Gastrocnemius medialis (tissue), 4 donors: ENCODE measurements around the gene TMEM174. TPM values are rescaled to one million over a fixed set of nuclear protein-coding genes. Genes with fewer than 3 reads are reported as not detected.
"Not testable (repeated sequence)": the region's sequence is repeated elsewhere in the genome, so short reads cannot be mapped to it uniquely, and the experiment has no call there.

Experiments used
- ATAC-seq, 2 donors: fragments of 150-250 bp; one replicate each; pipeline ENCODE4 v1.9.1; 2016
- DNase-seq, 2 donors: peaks; one replicate each; pipeline ENCODE4 v3.0.0-alpha.2; 2019
- H3K27ac ChIP-seq, 4 donors: fragments of 200-600 bp; sonication (generic); 1 replicate in 1 of 4; 2 replicates in 3 of 4; pipeline ENCODE4 v1.5.1; 2016 to 2018; ENCODE audit warnings: mild to moderate bottlenecking in 2 of 4, moderate library complexity in 1 of 4
- H3K27me3 ChIP-seq, 3 donors: fragments of 200-600 bp; sonication (generic) in 2 of 3; 1 replicate in 1 of 3; 2 replicates in 2 of 3; pipeline versions ENCODE4 v1.5.1 to v1.6.0; 2016 to 2019; ENCODE audit warnings: mild to moderate bottlenecking in 1 of 3, moderate library complexity in 1 of 3
- H3K36me3 ChIP-seq, 2 donors: fragments of 200-600 bp; sonication (generic) in 1 of 2; one replicate each; pipeline ENCODE4 v1.5.1; 2017 to 2018
- H3K4me1 ChIP-seq, 2 donors: fragments of 200-600 bp; sonication (generic) in 1 of 2; one replicate each; pipeline ENCODE4 v1.5.1; 2016 to 2017; ENCODE audit warnings: mild to moderate bottlenecking in 2 of 2
- H3K4me3 ChIP-seq, 4 donors: fragments of 200-600 bp; sonication (generic) in 3 of 4; 1 replicate in 1 of 4; 2 replicates in 3 of 4; pipeline ENCODE4 v1.5.1; 2016 to 2019; ENCODE audit warnings: mild to moderate bottlenecking in 2 of 4
- H3K9me3 ChIP-seq, 3 donors: fragments of 200-600 bp; sonication (generic) in 2 of 3; 1 replicate in 1 of 3; 2 replicates in 2 of 3; pipeline ENCODE4 v1.5.1; 2016 to 2019
- POLR2A ChIP-seq, 2 donors: fragments of 450-650 bp; IDR thresholded peaks; one replicate each; pipeline ENCODE4 v1.6.1; 2017; ENCODE audit warnings: antibody characterized with exemption in 2 of 2, mild to moderate bottlenecking in 2 of 2, moderate library complexity in 2 of 2
- in situ Hi-C, 4 donors: fragments of 200-750 bp; cut with MboI; loops; one replicate each; pipeline versions ENCODE4 v1.15.0 to v1.8.0; 2017; ENCODE audit warnings: low sequenced_read_pairs in 4 of 4
- intact Hi-C: fragments of 100-400 bp; cut with DNase I; formaldehyde crosslinking; loops from one replicate; pipeline ENCODE4 v1.15.1; 2023; ENCODE audit warnings: low total_unique reads
- total RNA-seq, 4 donors: library from RNA; depleted of rRNA; stranded (reverse); fragments of >200 nt; gene quantifications; one replicate each; pipeline versions ENCODE4 v1.1.0 to v1.2.3, GENCODE V29; 2016
- TF ChIP-seq, protein P1 (sequence below), 5 experiments: fragments of 450-650 bp in 3 of 5; fragments of 200-600 bp in 2 of 5; sonication (generic) in 2 of 5; IDR thresholded peaks in 4 of 5; conservative IDR thresholded peaks in 1 of 5; 1 replicate in 4 of 5; 2 replicates in 1 of 5; pipeline ENCODE4 v1.5.1; 2016 to 2019; ENCODE audit warnings: antibody characterized with exemption in 5 of 5, mild to moderate bottlenecking in 3 of 5, moderate library complexity in 3 of 5

Gene TMEM174
- total RNA-seq, 4 donors from 2014 or later = not detected

DNA sequence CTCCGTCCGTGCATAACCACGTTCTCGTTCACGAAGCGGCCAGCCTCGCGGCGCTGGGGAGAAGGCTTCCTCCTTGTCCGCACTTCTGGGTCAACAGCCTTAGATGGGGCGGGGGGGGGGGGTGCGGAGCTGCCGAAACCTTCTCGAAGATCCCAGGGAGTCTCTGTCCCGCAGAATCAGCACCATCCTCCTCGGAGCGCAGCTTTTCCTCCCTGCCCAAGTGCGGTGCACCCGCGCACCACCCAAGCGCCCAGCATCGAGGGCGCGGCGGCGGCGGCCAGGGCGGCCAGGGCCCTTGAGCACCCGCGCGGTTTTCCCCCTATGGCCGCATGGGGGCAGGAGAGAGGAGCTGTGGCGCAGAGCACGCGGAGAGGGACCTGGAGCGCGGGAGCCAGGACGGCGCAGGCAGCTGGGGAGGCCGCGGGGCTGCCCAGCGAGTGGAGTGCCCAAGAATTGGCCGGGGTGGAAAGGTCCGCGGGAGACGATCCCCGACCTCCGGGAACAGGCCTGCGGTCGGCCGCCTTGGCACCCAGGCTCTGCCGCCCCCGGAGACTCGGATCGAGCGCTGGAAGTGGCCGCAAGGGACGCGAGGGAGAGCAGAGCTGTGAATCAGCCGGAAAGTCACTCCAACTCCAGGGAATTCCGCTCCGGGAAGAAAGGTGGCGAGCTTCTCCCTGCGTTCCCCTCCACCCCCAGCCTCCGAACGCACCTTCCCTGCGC, 43.1 kb downstream of the TMEM174 start:
- ATAC-seq (peak; percentile 95 to 98), DNase-seq (peak; percentile 28 to 45)
- H3K4me3 ChIP-seq = peak overlapping the region; percentile 34 to 71 (median 50)
- TF ChIP-seq POLR2A (IDR thresholded peaks at IDR 0.05) = no peak
- TF ChIP-seq, protein P1, sequence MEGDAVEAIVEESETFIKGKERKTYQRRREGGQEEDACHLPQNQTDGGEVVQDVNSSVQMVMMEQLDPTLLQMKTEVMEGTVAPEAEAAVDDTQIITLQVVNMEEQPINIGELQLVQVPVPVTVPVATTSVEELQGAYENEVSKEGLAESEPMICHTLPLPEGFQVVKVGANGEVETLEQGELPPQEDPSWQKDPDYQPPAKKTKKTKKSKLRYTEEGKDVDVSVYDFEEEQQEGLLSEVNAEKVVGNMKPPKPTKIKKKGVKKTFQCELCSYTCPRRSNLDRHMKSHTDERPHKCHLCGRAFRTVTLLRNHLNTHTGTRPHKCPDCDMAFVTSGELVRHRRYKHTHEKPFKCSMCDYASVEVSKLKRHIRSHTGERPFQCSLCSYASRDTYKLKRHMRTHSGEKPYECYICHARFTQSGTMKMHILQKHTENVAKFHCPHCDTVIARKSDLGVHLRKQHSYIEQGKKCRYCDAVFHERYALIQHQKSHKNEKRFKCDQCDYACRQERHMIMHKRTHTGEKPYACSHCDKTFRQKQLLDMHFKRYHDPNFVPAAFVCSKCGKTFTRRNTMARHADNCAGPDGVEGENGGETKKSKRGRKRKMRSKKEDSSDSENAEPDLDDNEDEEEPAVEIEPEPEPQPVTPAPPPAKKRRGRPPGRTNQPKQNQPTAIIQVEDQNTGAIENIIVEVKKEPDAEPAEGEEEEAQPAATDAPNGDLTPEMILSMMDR (IDR thresholded peaks at IDR 0.05 in 4 of 5, conservative IDR thresholded peaks at IDR 0.05 in 1 of 5) = peak; percentile 65 to 85 (median 84)
- no peak overlapping the region for H3K27ac ChIP-seq
- H3K27me3 ChIP-seq = peaks cover 34 to 62% (median 52%) of the 10 kb centered on the region in 3 donors
- no peaks in the 10 kb centered on the region for H3K9me3 ChIP-seq
- intact Hi-C loops (loop anchor here (2.0 to 10.0 kb wide), 3 partner anchors 89 to 235 kb away; no protein-coding TSS in a partner anchor), in situ Hi-C loops (loop anchor here in 2 of 4 donors (25.0 kb wide), 2 partner anchors 221 to 279 kb away; partner anchors contain the start of gene FOXD1 (in 2 of the 2))
- no peaks in the 10 kb centered on the region for H3K36me3 ChIP-seq
- peaks cover 4 to 9% of the 10 kb centered on the region in 2 donors for H3K4me1 ChIP-seq

DNA sequence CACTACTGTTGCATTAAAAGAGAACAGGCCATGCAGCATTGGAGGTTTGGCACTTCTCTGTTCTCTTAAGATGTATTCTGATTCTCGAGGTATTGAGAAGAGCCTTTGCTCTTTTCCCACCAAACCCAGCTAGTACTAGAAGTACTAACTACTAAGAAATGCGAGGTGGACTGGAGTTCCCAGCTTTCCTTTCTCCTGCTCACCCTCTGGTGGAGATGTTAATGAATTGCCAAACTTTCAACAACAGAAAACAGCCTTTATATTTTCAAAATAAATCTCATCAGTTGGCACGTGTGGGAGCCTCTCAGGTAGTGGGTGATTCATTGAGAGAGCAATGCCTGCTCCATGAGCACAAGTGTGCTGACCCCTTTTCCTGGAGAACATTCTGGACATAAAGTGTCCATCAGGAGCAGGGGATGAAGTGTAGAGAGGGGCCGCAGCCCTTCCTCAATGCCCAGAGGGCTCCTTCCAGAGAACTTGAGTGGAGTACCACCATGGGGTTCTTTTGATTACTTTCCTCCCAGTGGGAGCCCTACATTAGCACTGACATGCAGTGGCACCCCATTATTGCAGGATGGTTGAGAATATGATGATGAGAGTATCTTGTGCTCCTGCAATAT, 45.7 kb downstream of the TMEM174 start:
- DNase-seq (no peak), ATAC-seq (no peak)
- Histone ChIP-seq H3K9me3 (no peaks in the 10 kb centered on the region), H3K4me3 (no peak overlapping the region), H3K4me1 (peaks cover 4 to 9% of the 10 kb centered on the region in 2 donors), H3K36me3 (no peaks in the 10 kb centered on the region), H3K27me3 (peaks cover 37 to 61% (median 48%) of the 10 kb centered on the region in 3 donors), H3K27ac (no peak overlapping the region)
- intact Hi-C loops = loop anchor here (10.0 kb wide), 2 partner anchors 86 to 124 kb away; no protein-coding TSS in a partner anchor
- no peak for TF ChIP-seq POLR2A (IDR thresholded peaks at IDR 0.05)
- TF ChIP-seq, protein P1 (IDR thresholded peaks at IDR 0.05 in 4 of 5, conservative IDR thresholded peaks at IDR 0.05 in 1 of 5) = no peak
- in situ Hi-C loops = loop anchor here in 2 of 4 donors (25.0 kb wide), 2 partner anchors 219 to 281 kb away; partner anchors contain the start of gene FOXD1 (in 2 of the 2)

DNA sequence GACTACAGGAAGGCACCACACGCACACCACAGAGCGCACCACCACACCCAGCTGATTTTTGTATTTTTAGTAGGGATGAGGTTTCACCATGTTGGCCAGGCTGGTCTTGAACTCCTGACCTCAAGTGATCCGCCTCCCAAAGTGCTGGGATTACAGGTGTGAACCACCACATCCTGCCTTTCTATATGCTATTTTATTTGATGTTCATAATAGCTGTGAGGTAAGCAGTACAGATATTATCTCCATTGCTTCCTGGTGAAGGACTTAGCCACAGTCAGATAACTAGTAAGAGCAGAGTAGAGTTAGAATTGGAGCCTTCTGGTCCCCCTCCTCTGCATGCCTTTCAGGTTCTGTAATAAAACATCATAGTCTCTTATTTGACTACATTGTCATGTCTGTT, 46.3 kb downstream of the TMEM174 start:
- not testable (repeated sequence) for ATAC-seq, H3K4me1 ChIP-seq, DNase-seq, H3K36me3 ChIP-seq, H3K9me3 ChIP-seq, H3K27ac ChIP-seq, H3K4me3 ChIP-seq
- intact Hi-C loops (loop anchor here (10.0 kb wide), 2 partner anchors 85 to 125 kb away; no protein-coding TSS in a partner anchor), in situ Hi-C loops (loop anchor here in 2 of 4 donors (25.0 kb wide), 2 partner anchors 218 to 282 kb away; partner anchors contain the start of gene FOXD1 (in 2 of the 2))
- H3K27me3 ChIP-seq = peaks cover 30 to 62% (median 41%) of the 10 kb centered on the region in 3 donors

DNA sequence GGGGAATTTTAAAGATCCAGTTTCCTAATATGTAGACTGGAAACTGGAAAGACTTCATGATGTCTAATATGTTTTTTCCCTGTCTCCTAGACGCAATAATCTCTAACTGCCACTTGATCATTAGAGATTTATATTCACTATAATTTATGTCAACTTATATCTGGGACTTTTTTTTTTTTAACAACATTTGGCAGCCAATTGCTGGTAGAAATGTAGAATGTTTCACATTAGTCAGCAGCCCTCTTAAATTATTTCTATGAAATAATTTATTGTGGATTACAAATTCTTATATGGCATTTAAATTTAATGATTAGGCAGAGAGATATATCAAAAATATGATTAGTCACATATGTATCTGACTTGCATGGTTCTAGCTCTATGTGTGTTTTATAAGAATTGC, 48.2 kb downstream of the TMEM174 start:
- Histone ChIP-seq H3K9me3 (no peaks in the 10 kb centered on the region), H3K4me1 (peaks cover 4% of the 10 kb centered on the region in 2 donors), H3K36me3 (no peaks in the 10 kb centered on the region), H3K4me3 (no peak overlapping the region), H3K27ac (no peak overlapping the region), H3K27me3 (peaks cover 17 to 49% (median 28%) of the 10 kb centered on the region in 3 donors)
- intact Hi-C loops = no loop called here
- TF ChIP-seq POLR2A (IDR thresholded peaks at IDR 0.05) = no peak
- TF ChIP-seq, protein P1 (IDR thresholded peaks at IDR 0.05 in 4 of 5, conservative IDR thresholded peaks at IDR 0.05 in 1 of 5) = no peak
- no peak for DNase-seq
- in situ Hi-C loops = loop anchor here in 2 of 4 donors (25.0 kb wide), 2 partner anchors 216 to 284 kb away; partner anchors contain the start of gene FOXD1 (in 2 of the 2)
- ATAC-seq = no peak

DNA sequence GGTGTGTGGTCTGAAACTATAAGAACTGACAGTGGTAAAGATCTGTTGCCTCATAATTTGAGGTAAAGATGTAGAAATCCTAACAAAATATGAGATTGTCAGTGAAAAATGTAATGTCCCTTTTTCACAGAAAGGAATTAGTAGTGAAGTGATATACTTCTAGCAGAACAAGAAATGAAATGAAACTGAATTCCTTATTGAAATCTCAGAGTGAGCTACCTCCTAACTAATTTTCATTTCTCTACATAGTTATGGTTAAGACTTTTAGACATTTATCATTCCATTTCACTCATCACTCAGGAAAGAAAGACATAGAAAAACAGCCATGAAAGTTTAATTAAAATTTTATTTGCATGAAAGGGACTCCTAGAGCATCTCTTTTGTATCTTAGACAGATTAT, 48.7 kb downstream of the TMEM174 start:
- no peaks in the 10 kb centered on the region for H3K4me1 ChIP-seq
- no peak for DNase-seq
- no peaks in the 10 kb centered on the region for H3K36me3 ChIP-seq
- ATAC-seq = no peak
- in situ Hi-C loops (loop anchor here in 2 of 4 donors (25.0 kb wide), 2 partner anchors 216 to 284 kb away; partner anchors contain the start of gene FOXD1 (in 2 of the 2)), intact Hi-C loops (no loop called here)
- H3K27ac ChIP-seq = no peak overlapping the region
- no peak overlapping the region for H3K4me3 ChIP-seq
- TF ChIP-seq, protein P1 (IDR thresholded peaks at IDR 0.05 in 4 of 5, conservative IDR thresholded peaks at IDR 0.05 in 1 of 5) = no peak
- no peaks in the 10 kb centered on the region for H3K9me3 ChIP-seq
- peaks cover 13 to 50% (median 25%) of the 10 kb centered on the region in 3 donors for H3K27me3 ChIP-seq
